Measurements from ENCODE around the gene CDHR2. TPM values are rescaled to one million over a fixed set of nuclear protein-coding genes. Genes with fewer than 3 reads are reported as not detected.

Gene CDHR2
- total RNA-seq, 1 experiment from 2014 or later, result 0.63 TPM

GRCh38 chr5:176629853-176630680 is 80.9 kb downstream of the CDHR2 start, which contains the start of the genes EIF4E1B and SNCB (continued):
- TF ChIP-seq ZNF232 (CRISPR knock-in tag; IDR thresholded peaks at IDR 0.05) (0 out of 2 replicates have a peak, but pooled peaks have one; percentile 49), ATF1 (CRISPR knock-in tag; IDR thresholded peaks at IDR 0.05) (0 out of 2 replicates have a peak, but pooled peaks have one; percentile 33), ZNF423 (CRISPR knock-in tag; IDR thresholded peaks at IDR 0.05) (peak; percentile 87), EMX1 (CRISPR knock-in tag; IDR thresholded peaks at IDR 0.05) (no peak), ATF2 (CRISPR knock-in tag; IDR thresholded peaks at IDR 0.05; ENCODE audit: borderline replicate concordance, low read depth) (no peak), PREB (CRISPR knock-in tag; IDR thresholded peaks at IDR 0.05; ENCODE audit: borderline replicate concordance) (no peak), ATF3 (CRISPR knock-in tag; conservative IDR thresholded peaks at IDR 0.05) (no peak), STAT6 (CRISPR knock-in tag; conservative IDR thresholded peaks at IDR 0.05; ENCODE audit: low read depth) (no peak), TP53 (CRISPR knock-in tag; IDR thresholded peaks at IDR 0.05) (peak; percentile 56; the same call in 1 of the 2 replicates), OVOL2 (CRISPR knock-in tag; IDR thresholded peaks at IDR 0.05; ENCODE audit: borderline replicate concordance) (no peak), NR3C1 (CRISPR knock-in tag; conservative IDR thresholded peaks at IDR 0.05; ENCODE audit: low read depth) (peak; percentile 75; the same call in 1 of the 2 replicates), NR2C2 (CRISPR knock-in tag; IDR thresholded peaks at IDR 0.05) (no peak), ESRRA (CRISPR knock-in tag; IDR thresholded peaks at IDR 0.05; ENCODE audit: borderline replicate concordance) (no peak), ZBTB21 (CRISPR knock-in tag; IDR thresholded peaks at IDR 0.05; ENCODE audit: borderline replicate concordance) (peak; percentile 45; the same call in 1 of the 2 replicates), MXD4 (CRISPR knock-in tag; IDR thresholded peaks at IDR 0.05; ENCODE audit: borderline replicate concordance) (no peak), ZNF219 (CRISPR knock-in tag; IDR thresholded peaks at IDR 0.05; ENCODE audit: borderline replicate concordance) (no peak), PRRX2 (CRISPR knock-in tag; IDR thresholded peaks at IDR 0.05) (no peak), E2F4 (CRISPR knock-in tag; IDR thresholded peaks at IDR 0.05; ENCODE audit: borderline replicate concordance, low read depth) (no peak), NFE2L1 (CRISPR knock-in tag; IDR thresholded peaks at IDR 0.05) (0 out of 2 replicates have a peak, but pooled peaks have one; percentile 45), JAZF1 (CRISPR knock-in tag; IDR thresholded peaks at IDR 0.05) (no peak), ZNF396 (CRISPR knock-in tag; IDR thresholded peaks at IDR 0.05; ENCODE audit: borderline replicate concordance) (no peak), ZNF416 (CRISPR knock-in tag; IDR thresholded peaks at IDR 0.05) (no peak), GABPB1 (CRISPR knock-in tag; IDR thresholded peaks at IDR 0.05) (no peak)
- TF ChIP-seq, protein P1, sequence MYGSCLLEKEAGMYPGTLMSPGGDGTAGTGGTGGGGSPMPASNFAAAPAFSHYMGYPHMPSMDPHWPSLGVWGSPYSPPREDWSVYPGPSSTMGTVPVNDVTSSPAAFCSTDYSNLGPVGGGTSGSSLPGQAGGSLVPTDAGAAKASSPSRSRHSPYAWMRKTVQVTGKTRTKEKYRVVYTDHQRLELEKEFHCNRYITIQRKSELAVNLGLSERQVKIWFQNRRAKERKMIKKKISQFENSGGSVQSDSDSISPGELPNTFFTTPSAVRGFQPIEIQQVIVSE (CRISPR knock-in tag; IDR thresholded peaks at IDR 0.05; ENCODE audit: borderline replicate concordance), result no peak
- TF ChIP-seq, protein P2, sequence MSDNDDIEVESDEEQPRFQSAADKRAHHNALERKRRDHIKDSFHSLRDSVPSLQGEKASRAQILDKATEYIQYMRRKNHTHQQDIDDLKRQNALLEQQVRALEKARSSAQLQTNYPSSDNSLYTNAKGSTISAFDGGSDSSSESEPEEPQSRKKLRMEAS (CRISPR knock-in tag; IDR thresholded peaks at IDR 0.05), result peak; percentile 65; the same call in 1 of the 2 replicates
- TF ChIP-seq, protein P3, sequence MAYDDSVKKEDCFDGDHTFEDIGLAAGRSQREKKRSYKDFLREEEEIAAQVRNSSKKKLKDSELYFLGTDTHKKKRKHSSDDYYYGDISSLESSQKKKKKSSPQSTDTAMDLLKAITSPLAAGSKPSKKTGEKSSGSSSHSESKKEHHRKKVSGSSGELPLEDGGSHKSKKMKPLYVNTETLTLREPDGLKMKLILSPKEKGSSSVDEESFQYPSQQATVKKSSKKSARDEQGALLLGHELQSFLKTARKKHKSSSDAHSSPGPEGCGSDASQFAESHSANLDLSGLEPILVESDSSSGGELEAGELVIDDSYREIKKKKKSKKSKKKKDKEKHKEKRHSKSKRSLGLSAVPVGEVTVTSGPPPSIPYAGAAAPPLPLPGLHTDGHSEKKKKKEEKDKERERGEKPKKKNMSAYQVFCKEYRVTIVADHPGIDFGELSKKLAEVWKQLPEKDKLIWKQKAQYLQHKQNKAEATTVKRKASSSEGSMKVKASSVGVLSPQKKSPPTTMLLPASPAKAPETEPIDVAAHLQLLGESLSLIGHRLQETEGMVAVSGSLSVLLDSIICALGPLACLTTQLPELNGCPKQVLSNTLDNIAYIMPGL (CRISPR knock-in tag; IDR thresholded peaks at IDR 0.05), result peak; percentile 89
- TF ChIP-seq, protein P4, sequence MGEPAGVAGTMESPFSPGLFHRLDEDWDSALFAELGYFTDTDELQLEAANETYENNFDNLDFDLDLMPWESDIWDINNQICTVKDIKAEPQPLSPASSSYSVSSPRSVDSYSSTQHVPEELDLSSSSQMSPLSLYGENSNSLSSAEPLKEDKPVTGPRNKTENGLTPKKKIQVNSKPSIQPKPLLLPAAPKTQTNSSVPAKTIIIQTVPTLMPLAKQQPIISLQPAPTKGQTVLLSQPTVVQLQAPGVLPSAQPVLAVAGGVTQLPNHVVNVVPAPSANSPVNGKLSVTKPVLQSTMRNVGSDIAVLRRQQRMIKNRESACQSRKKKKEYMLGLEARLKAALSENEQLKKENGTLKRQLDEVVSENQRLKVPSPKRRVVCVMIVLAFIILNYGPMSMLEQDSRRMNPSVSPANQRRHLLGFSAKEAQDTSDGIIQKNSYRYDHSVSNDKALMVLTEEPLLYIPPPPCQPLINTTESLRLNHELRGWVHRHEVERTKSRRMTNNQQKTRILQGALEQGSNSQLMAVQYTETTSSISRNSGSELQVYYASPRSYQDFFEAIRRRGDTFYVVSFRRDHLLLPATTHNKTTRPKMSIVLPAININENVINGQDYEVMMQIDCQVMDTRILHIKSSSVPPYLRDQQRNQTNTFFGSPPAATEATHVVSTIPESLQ (CRISPR knock-in tag; IDR thresholded peaks at IDR 0.05), result no peak
